Measurements from ENCODE around the gene SLC22A1.
"Not testable (repeated sequence)": the region's sequence is repeated elsewhere in the genome, so short reads cannot be mapped to it uniquely, and the experiment has no call there.

The SLC22A1 gene

GRCh38 chr6:160137989-160138835, 16.6 kb downstream of the SLC22A1 start:
- DNase-seq (ENCODE audit: low read depth in 2 of 2): peak; percentile 22 to 31

DNA sequence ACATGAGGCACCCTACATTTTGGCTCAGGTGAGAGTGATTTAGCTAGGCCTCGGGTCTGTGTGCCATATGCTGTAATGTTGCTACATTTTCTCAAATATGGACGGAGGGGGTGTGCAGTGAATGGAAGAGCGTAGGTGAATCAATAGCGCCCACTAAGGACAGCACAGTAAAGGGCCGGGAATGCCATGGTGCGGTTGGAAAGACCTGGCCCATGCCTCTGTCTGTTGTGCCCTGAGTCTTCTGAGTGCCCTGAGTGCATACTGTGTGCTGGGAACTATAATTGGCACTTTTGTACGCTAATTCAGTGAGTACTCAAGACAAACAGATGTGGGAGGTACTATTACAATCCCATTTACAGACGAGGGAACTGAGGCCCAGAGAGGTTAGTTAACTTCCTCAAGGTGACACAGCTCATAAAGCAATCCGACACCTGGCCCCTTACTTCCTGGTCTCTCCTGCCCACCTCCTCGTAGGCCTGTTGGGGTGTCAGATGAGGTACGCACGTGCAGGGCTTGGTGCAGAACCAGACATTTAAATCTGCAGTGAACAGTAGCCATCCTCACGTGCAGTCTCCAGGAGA, 17.3 kb downstream of the SLC22A1 start:
- DNase-seq (ENCODE audit: low read depth in 2 of 2): no peak

DNA sequence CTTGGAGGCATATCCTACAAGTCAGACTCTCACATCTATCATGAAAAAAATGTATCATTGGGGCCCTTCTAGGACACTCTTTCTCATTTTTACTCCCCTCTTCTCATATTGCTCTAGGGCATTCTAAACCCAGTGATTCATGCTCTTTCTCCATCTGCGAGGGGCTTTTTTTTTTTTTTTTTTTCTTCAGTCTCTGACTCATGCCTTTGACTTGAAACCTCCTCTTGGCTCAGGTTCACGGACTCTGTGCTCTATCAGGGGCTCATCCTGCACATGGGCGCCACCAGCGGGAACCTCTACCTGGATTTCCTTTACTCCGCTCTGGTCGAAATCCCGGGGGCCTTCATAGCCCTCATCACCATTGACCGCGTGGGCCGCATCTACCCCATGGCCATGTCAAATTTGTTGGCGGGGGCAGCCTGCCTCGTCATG, 17.8 kb downstream of the SLC22A1 start:
- DNase-seq (ENCODE audit: low read depth in 2 of 2): no peak

DNA sequence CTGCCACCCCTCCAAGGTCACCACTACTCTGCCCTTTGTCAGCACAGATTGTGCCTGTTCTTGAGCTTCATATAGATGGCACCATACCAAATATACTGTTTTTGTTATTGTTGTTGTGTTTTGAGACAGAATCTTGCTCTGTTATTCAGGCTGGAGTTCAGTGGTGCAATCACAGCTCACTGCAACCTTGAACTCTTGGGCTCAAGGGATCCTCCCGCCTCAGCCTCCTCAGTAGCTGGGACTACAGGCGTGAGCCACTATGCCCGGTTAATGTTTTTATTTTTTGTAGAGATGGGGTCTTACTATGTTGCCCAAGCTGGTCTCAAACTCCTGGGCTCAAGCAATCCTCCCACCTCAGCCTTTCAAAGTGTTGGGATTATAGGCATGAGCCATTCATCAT, 18.9 kb downstream of the SLC22A1 start:
- not testable (repeated sequence) for DNase-seq (ENCODE audit: low read depth in 2 of 2)

- DNase-seq (ENCODE audit: low read depth in 2 of 2): no peak
These were observed 19.5 kb downstream of the SLC22A1 start for GRCh38 chr6:160141001-160141726.

DNA sequence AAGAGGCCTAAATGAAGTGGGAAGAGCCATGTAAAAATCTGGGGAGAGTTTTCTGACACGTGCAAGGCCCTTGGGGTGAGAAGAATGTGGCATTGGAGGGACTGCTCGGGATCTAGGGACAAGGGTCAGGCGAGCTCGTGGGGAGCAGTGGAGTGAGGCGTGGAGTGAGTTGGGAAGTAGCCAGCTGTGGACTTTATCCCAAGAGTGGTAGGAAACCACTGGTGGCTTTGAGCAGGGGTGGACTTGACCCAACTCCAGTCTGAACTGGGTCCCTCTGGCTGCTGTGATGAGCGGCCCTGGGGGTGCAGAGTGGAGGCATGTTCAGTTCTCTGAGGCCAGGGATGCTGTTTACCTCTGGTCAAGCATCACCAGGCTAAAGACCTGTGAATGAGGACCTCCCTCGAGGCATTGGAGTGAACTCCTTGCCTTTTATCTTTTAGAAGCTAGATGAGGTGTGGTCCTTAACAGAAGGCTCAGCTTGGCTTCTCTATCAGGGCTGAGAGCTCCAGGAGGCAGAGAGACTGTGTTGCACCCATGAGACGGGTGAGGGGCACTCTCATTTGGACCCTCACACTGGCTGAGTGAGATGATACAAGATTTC, 20.6 kb downstream of the SLC22A1 start:
- no peak for DNase-seq (ENCODE audit: low read depth in 2 of 2)

GRCh38 chr6:160146454-160147145, 25.0 kb downstream of the SLC22A1 start:
- DNase-seq (ENCODE audit: low read depth in 2 of 2): no peak

DNA sequence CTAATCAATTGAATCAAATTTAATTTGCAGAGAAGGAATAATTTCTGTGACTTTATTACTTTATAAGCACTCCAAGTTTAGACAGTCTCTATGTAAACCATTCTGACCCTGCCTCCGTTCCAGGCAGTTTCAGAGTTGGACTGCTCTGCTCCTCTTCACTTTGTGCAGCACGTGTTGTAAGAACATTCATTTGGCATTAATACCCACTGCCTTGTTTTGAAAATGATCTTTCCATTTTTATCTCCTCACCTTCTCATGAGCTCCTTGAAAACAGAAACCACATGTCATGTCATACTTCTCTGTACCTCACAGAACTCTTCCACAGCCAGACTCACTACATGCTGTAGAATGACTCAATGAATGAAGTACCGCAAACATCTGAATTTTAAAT, 25.5 kb downstream of the SLC22A1 start:
- no peak for DNase-seq (ENCODE audit: low read depth in 2 of 2)

GRCh38 chr6:160154471-160154870, 32.9 kb downstream of the SLC22A1 start:
- no peak for DNase-seq (ENCODE audit: low read depth in 2 of 2)

DNA sequence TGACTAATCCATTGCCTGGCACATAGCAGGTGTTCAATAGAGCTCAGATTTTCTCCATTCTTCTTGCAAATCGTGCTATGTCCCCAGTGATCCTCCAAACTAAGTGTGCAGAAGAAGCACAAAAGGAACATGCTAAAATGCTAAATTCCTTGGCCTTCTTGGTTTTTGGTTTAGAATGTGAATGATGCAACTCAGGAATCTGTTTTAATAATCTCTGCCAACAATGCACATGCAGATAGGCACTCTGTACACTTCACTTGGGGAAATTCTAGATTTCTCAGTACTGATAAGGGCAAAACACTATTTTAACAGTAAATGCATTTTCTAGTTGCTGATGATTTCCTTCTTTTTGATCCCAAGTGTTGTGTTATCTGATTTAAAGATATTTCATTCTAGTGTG, 35.2 kb downstream of the SLC22A1 start:
- no peak for DNase-seq (ENCODE audit: low read depth in 2 of 2)

DNA sequence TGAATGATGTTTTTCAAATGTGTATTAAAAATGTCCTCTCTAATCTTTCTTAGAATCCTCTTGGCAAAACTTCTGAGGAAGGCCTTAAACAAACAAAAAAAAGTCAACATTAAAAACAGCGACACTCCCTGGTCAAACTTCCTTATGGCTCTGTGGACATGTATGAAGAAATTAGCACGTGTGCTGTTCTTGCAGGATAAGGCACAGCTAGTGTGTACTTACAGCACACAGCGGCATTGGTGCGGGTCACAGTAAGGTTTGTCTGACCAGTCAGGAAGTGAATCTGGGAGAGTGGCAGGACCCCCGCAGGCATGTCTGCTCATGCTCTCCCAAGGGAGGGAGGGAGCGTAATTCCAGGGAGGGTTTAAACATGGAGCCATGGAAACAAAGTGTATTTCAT, 38.8 kb downstream of the SLC22A1 start:
- no peak for DNase-seq (ENCODE audit: low read depth in 2 of 2)

GRCh38 chr6:160160929-160161646, 39.5 kb downstream of the SLC22A1 start:
- DNase-seq (ENCODE audit: low read depth in 2 of 2): no peak

GRCh38 chr6:160161647-160161986, 40.0 kb downstream of the SLC22A1 start:
- DNase-seq (ENCODE audit: low read depth in 2 of 2): no peak

GRCh38 chr6:160162030-160162566, 40.5 kb downstream of the SLC22A1 start:
- no peak for DNase-seq (ENCODE audit: low read depth in 2 of 2)

DNA sequence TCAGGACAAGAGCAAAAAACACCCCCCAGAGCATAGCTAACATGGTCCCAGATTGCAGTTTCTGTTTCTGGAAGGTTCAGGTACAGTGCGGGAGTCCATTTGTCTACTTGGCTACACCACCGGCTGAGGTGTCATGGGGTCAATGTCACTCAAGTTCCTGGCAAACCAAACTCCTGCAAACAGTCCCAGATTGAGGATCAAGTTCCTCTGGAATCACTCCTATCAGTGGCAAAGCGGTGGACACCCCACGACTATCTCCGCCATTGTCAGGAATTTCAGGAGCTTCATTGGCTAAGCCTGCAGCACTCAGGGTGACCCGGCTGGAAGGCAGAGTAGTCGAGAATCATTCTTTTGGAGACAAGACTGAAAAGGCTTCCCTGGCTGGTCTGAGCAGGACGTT, 41.8 kb downstream of the SLC22A1 start:
- DNase-seq (ENCODE audit: low read depth in 2 of 2): no peak

DNA sequence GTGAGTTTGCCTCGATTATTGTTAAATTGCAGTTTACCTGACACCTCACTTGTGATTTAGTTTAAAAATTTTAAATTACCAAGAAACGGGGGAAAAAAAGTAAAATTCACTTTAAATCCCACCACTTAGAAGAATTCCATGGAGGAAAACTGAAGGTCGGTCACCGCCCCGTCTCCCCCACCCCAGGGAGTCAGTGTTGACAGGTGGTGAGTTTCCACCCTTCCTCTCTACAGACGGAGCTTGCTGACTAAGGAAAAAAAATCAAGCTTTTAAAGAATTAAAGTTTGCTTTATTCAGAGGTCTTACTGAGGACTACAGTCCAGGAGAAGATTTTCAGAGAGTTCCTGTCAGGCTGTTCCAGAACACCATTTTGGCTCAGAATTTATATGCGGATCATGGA, 42.3 kb downstream of the SLC22A1 start:
- no peak for DNase-seq (ENCODE audit: low read depth in 2 of 2)

- DNase-seq (ENCODE audit: low read depth in 2 of 2): not testable (repeated sequence)
These were observed 44.3 kb downstream of the SLC22A1 start for GRCh38 chr6:160165928-160166327.

DNA sequence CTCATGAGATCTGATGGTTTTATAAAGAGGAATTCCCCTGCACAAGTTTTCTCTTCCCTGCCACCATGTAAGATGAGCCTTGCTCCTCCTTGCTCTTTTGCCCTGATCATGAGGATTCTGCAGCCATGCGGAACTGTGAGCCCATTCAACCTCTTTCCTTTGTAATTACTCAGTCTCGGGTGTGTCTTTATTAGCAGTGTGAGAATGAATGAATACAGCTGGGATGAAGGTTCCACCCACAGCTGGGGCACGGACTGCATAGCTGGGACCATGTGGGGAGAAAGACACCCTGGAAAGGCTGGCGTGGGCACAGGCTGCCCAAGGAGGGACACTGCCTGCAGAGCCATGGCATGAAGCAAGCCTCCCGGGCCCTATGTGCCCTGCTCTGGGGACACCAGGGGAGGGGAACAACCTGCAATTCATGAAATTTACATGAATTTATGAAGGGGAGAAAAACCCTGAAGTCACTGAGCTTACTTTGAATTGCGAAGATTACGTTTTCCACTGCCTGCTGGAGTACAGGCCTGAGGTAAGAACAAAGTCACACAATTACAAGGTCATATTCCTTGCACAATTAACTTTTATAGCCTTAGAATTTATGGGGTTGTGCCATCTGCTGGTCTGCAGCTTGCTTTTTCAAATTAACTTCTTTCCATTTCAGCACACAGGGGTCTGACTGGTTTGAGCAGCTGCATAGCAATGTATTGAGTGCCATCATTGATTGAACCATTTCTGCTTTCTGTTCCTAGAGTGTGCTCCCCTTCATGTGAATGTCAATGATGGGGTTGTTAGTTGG, 46.2 kb downstream of the SLC22A1 start:
- no peak for DNase-seq (ENCODE audit: low read depth in 2 of 2)

DNA sequence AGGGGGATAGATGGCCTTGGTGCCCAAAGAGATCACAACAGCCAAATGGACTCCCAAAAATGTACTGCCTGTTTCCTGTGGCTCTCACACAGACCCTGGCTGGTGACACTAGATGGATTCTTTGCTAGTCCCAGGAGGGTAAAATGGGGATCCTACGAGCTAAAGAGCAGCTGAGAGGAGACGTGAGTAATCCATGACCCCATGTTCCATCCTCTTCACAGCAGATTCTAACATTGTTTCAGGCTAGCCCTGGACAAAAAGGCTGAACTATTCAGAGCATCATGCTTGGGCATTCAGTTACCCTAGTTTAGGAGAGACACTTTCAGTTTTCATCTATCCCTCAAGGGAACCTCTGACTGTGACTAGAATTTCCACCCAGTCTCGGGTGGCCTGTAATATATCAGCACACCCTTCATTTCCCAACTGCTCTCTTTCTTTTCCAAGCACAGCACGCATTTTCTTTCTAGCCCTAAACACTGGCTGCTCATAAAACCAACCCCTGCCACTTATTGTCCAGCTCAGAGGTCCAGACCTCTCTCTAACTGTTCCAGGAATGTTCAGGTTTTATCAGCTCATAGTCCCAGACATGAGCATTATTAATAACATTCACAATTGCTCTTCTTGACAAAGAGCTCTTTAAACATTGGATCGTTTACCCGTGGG, 48.5 kb downstream of the SLC22A1 start:
- no peak for DNase-seq (ENCODE audit: low read depth in 2 of 2)

DNA sequence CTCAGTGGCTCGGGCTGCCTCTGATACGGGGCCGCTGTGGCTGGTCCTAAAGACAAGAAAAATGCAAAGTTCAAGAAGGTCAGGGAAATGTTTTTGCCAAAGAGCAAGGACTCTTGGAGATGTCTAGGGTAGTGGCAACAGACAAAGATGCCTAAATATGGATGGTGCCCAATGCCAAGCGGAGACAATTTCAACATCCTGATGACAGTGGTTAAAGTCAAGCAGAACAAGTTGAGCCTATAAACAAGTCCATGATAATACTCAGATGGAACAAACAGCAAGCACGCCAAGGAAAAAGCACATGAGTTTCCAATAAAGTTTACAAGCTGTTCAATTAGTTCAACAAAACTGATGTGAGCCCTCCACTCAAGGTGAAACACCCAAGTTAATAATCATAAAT, 51.1 kb downstream of the SLC22A1 start:
- DNase-seq (ENCODE audit: low read depth in 2 of 2): no peak

Data from stimulated activated CD8-positive, alpha-beta memory T cell treated with anti-CD3 and anti-CD28 coated beads, Interleukin-7, amount 100 ng/mL, for 4 hours (primary cell).